HG03060 (cell line): ENCODE results near the gene PRKN.

ENCODE experiments used
- ATAC-seq: cut with Tn5 transposase; IDR thresholded peaks from one replicate; pipeline ENCODE4 v1.9.1; 2021; ENCODE audit warnings: low read depth, moderate number of reproducible peaks; ENCODE audit not compliant: unreplicated experiment

PRKN gene

DNA sequence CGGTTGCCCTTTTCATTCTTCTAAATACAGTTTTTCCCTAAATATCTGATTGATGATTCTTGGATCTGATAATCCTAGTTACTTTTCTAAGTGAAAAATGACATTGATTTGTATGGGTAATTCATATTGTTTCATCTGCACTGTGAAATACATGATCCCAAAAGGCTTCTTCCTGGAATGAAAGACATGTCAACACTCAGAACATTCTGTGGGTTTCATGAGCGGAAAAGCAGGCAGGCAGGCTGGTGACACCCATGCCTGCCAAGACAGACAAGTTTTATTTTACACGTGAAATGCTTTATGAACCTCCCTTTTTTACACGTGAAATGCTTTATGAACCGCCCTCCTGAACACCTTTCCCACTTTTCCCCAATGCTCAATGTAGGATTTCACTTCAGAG lies 105.0 kb downstream of the PRKN start:
- no peak for ATAC-seq

DNA sequence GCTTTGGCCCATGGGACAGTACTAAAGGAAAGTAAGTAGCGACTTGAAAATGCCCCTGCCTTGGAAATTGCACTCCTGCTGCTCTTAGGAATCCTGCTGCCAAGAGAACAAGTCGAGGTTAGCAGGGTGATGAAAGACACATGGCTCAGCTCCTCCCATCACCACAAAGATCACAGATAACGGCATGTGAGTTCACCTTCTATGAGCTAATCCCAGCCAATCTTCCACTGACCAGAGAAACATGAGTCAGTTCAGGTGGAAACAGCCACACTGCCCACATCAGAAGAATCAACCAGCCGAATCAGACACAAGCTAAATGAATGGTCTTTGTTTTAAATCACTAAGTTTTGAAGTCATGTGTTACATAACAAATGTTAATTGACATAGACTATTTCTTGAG lies 106.3 kb downstream of the PRKN start:
- ATAC-seq: no peak

DNA sequence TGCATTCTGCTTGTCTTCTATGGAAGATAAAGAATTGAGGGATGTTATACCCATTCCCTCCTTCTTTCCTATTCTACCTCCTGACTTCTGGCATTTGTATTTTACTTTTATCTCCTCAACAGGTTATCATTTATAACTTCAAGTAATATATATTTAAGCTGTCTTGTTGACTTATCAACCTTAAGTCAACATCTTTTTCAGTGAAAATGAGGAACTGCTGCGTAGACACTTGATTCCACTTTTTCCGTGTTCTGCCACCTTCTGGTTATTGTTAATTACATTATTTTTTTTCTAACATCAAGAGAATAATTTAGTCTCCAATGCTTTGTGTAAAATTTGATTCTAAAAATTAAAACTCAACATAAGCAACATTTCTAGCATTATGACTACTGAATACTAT lies 107.5 kb downstream of the PRKN start:
- ATAC-seq: no peak

DNA sequence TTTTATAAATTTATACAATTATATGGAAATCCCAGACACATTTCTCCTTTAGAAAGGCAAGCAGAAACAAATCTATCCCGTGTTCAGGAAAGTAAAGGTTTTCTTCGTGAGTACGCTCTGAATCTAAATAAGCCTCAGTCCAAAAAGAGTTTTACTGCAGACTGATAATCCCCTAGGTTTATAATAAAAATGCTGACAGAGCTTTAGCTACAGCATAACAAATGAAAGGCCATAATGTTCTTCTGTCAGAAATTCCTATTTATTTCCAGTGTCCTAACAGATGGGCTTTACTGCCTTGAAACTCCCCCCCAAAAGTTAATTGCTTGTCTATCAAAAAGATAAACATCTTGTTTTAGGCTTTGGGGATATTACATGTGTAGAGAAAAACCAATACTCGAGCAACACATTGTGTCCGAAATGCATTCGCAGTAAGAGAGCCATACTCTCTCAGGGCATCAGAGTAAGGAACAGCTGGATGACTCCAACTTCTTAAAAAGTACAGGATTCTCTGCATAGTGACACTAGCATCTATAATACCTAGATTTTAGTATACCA lies 109.0 kb downstream of the PRKN start:
- no peak for ATAC-seq

DNA sequence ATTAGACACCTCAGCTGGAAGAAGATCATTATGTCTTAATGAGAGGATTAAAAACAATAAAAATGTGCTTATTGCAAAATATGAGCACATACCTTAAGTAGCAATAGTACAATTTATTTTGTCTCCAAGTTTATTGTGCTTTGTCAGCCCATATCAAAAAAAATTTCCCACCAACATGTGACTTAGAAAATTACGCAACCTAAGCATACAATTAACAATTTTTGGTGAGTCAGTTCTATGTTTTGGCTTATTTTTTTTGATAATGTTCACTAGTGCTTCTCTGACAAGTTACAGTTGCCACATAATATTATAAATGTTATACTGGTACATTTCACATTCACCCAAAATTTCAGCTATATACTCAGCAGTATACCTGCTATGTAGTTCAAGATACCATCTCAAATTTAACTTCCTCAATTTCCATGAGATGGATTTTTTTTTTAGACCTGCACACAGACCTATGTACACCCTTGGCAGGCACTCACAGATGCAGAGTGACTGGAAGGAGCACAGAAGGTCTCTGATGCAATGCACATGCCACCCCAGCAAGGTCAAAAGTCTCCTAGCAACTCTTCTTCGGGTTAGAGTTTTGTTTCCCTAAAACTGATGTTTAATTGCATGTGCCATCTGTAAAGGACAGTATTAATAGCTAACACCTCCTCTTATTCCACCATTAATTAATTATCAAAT lies 112.4 kb downstream of the PRKN start:
- no peak for ATAC-seq

DNA sequence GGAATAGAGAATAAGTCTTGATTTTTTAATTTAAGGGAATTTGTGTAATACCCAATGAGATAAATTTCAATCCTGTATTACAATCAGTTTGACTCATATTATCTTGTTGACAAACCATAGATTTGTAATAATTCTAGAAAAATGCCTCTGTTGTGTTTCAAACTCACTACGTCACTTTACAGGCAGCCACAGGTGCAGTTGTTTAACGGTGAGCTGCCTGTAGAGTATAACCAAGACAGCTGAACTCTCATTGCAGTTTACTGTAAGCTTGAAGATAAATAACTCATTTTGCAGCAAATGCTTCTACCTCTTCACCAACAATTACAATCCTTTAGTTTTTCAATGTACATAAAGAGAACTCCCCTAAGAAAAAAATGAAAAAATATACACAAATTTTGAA lies 114.3 kb downstream of the PRKN start:
- ATAC-seq: no peak

DNA sequence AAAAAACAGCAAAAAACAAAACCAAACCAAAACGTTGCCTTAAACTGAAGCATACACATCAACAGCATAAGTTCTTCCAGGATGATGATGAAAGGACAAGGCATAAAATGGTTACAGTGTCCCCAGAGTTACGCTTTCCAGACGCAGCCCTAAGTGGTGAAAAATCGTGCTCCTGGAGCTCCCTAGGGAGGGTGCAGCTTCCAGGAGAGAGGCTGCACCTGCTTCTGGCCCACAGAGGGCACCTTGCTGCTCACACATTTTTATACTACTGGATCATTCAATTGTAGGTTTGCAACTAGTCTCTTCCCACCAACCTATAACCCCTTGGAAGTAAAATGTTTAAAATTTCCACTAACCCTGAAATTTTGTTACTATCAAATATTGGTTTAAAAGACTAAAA lies 115.0 kb downstream of the PRKN start:
- ATAC-seq: no peak

DNA sequence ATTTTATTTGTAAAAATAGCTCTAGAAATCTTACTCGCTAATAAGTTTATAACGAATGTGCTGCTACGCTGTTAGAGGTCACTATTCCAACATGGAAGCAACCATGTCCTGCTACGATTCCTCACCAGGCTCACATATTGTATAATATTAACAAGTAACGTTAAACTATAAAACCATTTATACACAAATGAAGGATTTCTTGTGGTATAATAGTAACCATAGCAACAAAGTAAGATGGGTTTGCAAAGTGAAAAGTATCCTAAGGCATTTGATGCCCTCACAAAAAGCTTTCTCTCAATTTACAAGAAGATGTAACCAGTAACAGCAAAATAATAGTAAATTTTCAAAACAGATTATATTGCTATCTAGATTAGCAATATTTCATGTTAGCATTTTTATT lies 117.2 kb downstream of the PRKN start:
- ATAC-seq: no peak

DNA sequence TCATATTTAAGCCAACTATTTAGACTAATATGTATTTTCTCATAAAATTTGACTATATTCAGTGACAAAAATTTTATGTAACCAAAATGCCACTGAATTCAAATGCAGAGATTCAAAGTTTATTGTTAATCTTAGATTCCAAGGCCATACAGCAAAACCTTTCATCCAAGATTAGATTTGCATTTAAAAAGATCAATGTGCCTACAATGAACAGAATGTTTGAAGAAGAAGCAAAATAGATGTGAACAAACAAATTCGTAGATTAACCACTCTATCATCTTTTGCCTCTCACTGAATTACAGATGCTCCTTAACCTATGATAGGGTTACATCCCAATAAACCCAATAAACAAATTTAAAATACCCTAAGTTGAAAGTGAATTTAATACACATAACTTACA lies 121.7 kb downstream of the PRKN start:
- ATAC-seq: no peak

DNA sequence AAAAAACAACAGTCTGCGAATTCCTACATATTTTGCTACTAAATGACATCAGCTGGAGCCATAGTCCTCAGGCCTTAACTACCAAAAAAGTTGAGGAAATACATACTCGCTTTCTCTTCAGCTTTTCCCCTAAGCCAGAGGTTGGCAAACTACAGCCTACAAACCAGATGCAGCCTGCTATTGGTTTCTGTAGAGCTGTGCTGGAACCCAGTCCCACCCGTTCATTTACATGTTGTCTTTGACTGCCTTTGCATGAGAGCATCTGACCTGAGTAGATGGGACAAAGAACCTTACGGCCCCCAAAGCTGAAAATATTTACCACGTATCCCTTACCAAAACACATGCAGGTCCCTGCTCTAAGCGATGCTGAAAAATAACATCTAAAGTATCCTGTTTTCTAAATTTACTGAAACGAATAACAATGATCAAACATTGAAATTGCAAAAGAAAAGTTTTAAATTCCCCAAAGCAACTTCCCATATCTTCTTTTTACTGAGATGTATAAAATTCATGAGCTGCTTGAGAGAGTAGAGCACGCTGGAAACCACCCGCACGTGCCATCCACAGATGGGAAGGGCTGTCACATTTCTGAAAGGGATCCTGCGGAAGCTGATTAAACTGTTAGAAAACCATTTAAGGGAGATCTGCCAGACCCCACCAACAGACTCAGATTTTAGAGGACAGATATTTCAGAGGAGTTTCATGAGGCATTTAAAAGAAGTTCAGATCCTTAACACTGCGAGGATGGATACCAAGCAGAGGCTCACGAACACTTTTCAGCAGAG lies 124.1 kb downstream of the PRKN start:
- no peak for ATAC-seq

DNA sequence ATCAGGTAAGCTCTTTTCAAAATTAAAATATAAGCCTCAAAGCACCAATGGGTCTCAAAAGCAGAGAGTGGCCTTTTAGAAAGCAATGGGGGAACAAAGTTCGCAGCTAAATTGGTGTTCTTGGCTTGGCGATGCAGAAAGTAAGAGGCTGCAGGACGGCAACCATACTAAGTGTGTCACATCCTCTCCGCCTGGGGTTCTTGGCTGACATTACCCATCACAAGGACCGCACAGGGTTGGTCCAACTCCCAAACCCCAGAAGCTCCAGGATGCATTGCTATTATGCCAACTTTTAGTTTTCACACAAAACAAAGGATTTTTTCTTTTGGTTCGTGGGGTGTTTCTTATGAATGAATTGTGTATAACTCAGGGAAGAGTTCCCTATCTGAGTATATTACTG lies 124.8 kb downstream of the PRKN start:
- no peak for ATAC-seq

DNA sequence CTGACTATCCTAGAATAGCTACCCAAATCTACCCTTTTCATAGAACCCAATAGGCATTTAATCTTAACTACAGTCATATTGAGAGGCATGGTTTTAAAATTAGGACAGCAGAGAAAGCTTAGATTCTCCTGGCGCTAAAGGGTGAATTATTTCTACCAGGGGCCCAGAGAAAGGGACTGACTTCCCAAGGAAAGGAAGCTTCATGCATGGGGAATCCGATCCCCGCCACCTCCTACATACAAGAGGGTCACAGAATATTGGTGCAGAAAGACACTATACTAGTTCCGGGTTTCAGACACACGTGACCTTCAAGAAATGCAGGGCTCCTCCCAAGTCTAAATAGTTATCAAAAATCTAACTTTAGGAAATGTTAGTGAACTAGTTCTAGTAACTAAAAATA lies 130.9 kb downstream of the PRKN start:
- ATAC-seq: no peak

DNA sequence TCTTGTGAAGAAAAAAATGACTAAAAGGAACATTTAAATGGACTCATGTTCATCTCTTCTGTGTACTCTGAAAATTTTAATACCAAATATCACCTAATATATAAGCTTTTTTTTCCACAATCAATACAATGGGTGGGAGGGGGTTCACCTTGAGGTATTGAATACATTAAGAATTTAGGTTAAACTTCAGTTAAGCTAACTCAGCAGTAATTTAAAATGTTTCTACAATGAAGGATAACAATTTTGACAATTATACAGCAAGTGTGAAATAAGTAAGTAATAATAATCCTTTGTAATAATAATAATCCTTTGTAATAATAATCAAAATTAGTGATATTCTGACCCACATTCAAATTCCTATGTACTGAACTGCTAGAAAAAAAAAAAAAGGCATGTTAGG lies 136.0 kb downstream of the PRKN start:
- ATAC-seq: no peak

DNA sequence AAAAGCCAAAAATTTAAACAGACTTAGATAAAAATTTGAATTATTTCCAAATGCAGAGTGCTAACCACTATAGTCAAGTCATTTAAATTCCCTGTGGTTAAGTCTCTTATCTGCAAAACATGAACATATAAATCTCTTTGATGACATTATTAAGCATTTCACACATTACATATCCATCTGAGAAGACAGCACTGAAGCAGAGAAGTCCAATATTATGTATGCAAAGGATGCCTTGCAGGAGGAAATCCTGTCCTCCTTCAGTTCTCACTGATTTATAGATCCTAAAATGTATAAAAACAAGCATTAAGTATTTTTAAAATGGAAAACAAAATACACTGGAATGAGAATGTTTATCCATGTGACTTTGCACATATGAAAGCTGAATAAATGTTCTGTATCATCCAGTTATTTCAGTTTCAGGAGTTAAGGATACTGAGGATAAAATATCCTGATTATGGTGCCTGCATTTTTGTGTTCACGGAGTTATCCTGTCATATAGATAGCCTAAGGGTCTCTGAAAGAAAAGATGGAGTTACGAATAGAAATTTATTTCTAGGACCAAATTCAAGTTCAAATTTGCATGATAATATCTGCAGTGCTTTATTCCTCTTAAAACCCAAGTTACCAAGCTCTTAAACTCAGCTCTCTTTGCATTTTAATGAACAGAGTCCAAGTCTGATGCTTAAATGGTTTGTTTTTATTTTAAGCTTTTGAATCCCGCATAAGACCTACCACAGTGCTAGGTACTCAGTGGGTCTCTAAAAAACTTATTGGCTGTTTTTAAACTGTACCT lies 145.4 kb downstream of the PRKN start:
- ATAC-seq: no peak

DNA sequence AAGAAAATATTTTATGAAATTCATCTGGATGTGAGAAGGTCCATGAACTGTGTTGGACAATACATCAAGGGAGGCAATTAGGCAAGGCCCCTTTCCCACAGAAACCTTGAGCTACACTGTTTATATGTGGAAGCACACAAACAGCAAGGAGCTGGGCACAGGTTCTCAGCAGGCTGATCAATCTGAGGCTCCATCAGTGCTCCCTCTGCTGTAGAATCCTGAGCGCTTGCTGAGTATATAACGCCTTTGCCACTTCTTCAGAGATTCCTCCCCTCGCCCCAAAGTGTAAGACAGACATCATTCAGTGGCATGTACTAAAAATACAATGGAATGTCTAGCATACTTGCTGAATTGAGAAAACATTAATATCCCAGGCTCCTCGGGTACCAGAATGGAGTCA lies 146.9 kb downstream of the PRKN start:
- no peak for ATAC-seq

DNA sequence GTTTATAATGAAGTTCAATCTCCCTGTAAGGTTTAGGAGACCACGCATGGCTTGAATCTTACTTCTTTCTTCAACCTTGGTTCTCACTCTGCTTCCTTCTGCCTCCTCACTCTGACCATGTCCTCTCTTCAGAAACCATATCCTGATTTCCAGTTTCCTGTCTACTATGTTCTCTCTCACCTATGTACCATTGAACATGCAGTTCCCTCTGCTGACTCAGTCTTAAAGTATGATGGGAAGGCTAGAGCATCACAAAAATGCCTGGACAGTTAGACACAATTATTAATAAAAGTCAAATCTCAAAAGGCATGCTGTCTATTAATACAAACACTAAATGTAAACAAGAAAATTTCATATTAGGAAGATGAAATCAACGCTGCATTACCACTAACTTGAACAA lies 151.6 kb downstream of the PRKN start:
- no peak for ATAC-seq

DNA sequence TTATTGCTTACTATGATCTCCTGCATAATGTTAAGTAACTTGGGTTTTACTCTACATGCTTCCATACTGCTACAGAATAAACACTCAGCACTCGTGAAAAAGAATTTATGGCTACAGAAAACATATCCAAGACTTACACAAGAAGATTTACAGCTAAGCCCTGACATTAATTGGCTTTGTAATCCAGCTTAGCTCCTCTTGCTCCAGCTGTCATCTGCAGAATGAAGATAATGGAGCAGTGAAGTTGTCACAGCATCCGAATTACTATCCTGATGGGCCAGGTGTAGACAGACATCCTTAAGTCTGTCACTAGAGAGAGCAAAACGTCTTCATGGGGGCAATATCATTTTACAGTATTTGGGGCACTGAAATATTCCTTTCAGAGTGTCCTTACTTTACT lies 155.3 kb downstream of the PRKN start:
- ATAC-seq: no peak

DNA sequence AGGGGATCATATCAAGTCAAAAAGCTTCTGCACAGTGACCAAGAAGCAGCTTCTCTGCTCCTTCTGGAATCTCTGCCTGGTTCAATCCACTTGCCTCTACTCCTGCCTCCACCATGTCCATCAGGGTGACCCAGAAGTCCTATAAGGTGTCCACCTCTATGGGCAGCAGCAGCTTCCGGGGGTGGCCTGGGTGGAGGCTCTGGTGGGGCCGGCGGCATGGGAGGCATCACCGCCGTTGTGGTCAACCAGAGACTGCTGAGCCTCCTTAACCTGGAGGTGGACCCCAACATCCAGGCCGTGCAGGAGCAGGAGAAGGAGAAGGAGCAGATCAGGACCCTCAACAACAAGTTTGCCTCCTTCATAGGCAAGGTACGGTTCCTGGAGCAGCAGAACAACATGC lies 159.3 kb downstream of the PRKN start:
- ATAC-seq: no peak

DNA sequence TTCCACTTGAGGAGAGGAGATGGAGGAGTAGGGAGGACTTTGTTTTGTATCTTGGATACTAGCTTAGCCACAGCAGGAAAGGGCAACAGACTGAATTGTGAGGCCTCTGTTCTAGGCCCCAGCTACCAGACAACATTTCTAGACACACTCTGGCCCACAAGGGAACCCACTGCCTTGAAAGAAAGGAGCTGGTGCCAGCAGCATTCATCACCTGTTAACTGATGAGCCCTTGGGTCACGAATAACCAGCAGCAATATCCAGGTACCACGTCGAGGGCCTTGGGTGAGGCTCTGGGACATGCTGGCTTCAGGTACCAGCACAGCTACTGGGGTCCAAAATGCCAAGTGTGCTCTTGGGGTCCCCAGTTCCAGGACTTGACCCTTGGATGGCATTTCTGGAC lies 165.5 kb downstream of the PRKN start:
- ATAC-seq: no peak

DNA sequence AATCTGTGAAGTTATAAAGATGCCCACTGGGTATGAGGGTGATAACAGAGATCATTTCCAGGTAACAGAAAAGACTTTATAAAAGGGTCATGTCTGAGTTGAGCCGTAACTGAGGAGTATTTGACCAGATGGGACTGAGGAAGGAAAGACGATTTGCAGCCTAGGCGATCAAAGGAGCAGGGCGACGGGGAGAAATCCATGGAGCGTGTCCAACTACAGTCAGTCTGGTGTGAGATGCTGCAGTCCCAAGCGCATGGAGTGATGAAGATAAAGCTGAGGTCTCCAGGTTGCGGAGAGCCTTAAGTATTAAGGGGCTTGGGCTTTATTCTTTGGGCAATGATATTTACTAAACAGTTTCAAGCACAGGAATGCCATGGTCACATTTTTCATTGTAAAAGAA lies 166.7 kb downstream of the PRKN start:
- no peak for ATAC-seq

DNA sequence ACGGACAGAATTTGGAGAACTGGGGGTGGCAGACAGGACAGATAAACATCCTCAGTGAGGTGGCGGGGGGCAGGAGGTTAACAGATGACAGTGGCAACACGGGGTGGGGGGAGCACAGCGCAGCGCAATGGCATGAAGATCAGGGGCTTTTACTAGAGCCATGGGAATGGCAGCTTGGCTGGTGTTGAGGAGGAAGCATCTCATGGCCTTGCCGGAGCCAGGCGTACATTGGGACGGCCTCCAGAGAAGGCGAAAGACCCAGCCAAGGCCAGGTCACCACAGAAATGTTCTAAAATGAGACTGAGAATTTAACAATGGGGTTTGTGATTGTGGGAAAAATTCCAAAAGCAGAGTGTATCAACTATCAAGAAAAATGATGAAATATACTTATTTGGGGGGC lies 173.0 kb downstream of the PRKN start:
- ATAC-seq: no peak
